WERI-Rb-1 (cell line): ENCODE measurements around the gene RUFY2.

Source experiments
- DNase-seq: peaks from one replicate; pipeline ENCODE4 v3.0.0-alpha.2; 2020
- H3K27ac ChIP-seq: fragments of 250-450 bp; sonication (Bioruptor Pico); 2 replicates; pipeline ENCODE4 v1.5.1; 2020; ENCODE audit warnings: mild to moderate bottlenecking, moderate library complexity
- H3K27me3 ChIP-seq: fragments of 250-450 bp; sonication (Bioruptor Pico); 2 replicates; pipeline ENCODE4 v1.5.1; 2021; ENCODE audit warnings: mild to moderate bottlenecking, low read depth, moderate library complexity; ENCODE audit not compliant: insufficient read depth, severe bottlenecking
- H3K36me3 ChIP-seq: fragments of 250-450 bp; sonication (Bioruptor Pico); 2 replicates; pipeline ENCODE4 v1.5.1; 2020; ENCODE audit warnings: mild to moderate bottlenecking, moderate library complexity
- H3K4me3 ChIP-seq: 2 replicates; pipeline ENCODE4 v1.5.1; 2011; ENCODE audit warnings: low read depth, mild to moderate bottlenecking, control low read depth, low read length
- H3K9me3 ChIP-seq: fragments of 250-450 bp; sonication (Bioruptor Pico); 2 replicates; pipeline ENCODE4 v1.5.1; 2021; ENCODE audit warnings: mild to moderate bottlenecking, moderate library complexity; ENCODE audit not compliant: severe bottlenecking
- CTCF ChIP-seq: IDR thresholded peaks from 2 replicates; pipeline ENCODE4 v1.5.1; 2011; ENCODE audit warnings: low read depth, mild to moderate bottlenecking, control low read depth, inconsistent platforms, low read length

The RUFY2 gene

DNA sequence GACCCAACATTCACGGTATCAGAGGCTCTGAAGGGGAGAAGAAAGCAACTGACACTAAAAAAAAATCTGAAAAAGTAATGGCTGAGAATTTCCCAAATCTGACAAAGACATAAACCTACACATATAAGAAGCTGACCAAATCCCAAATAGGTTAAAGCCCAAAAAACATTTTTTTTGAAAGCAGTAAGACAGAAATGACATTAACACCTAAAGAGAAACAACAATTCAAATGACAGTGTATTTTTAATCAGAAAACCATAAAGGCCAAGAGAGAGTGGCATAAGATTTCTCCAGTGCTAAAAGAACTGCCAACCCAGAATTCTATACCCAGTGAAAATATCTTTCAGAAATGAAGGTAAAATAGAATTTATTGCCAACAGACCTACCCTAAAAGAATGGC, 35.5 kb downstream of the RUFY2 start:
- H3K9me3 ChIP-seq: no peaks in the 10 kb centered on the region
- peaks cover 51% of the 10 kb centered on the region for H3K36me3 ChIP-seq
- H3K27me3 ChIP-seq: no peaks in the 10 kb centered on the region
- H3K4me3 ChIP-seq: no peak overlapping the region
- TF ChIP-seq CTCF: no peak
- DNase-seq: no peak
- no peak overlapping the region for H3K27ac ChIP-seq

GRCh38 chr10:68367121-68367520, 40.0 kb downstream of the RUFY2 start:
- TF ChIP-seq CTCF: no peak
- Histone ChIP-seq H3K9me3 (no peaks in the 10 kb centered on the region), H3K4me3 (no peak overlapping the region), H3K36me3 (peaks cover 33% of the 10 kb centered on the region), H3K27me3 (no peaks in the 10 kb centered on the region), H3K27ac (no peak overlapping the region)
- DNase-seq: no peak

DNA sequence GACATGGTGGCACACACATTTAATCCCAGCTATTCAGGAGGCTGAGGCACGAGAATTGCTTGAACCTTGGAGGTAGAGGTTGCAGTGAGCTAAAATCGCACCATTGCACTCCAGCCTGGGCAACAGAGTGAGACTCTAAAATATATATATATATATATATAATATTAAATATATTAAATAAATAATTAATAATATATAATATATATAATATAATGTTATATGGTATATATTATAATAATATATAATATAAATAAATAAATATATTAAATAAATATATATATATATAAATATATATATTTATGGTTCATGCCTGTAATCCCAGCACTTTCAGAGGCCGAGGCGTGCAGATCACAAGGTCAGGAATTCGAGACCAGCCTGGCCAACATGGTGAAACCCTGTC, 40.5 kb downstream of the RUFY2 start:
- DNase-seq: no peak
- Histone ChIP-seq H3K4me3 (no peak overlapping the region), H3K27ac (no peak overlapping the region), H3K36me3 (peaks cover 32% of the 10 kb centered on the region), H3K27me3 (no peaks in the 10 kb centered on the region), H3K9me3 (no peaks in the 10 kb centered on the region)
- TF ChIP-seq CTCF: no peak

GRCh38 chr10:68365611-68366010, 41.5 kb downstream of the RUFY2 start:
- TF ChIP-seq CTCF: no peak
- DNase-seq: no peak
- no peak overlapping the region for H3K27ac ChIP-seq
- H3K36me3 ChIP-seq: peaks cover 39% of the 10 kb centered on the region
- no peaks in the 10 kb centered on the region for H3K9me3 ChIP-seq
- no peak overlapping the region for H3K4me3 ChIP-seq
- H3K27me3 ChIP-seq: no peaks in the 10 kb centered on the region

- no peaks in the 10 kb centered on the region for H3K27me3 ChIP-seq
- no peak for DNase-seq
- H3K27ac ChIP-seq: no peak overlapping the region
- H3K9me3 ChIP-seq: no peaks in the 10 kb centered on the region
- no peak for TF ChIP-seq CTCF
- no peak overlapping the region for H3K4me3 ChIP-seq
- H3K36me3 ChIP-seq: peaks cover 40% of the 10 kb centered on the region
Measured at GRCh38 chr10:68364101-68364886, 42.8 kb downstream of the RUFY2 start.

DNA sequence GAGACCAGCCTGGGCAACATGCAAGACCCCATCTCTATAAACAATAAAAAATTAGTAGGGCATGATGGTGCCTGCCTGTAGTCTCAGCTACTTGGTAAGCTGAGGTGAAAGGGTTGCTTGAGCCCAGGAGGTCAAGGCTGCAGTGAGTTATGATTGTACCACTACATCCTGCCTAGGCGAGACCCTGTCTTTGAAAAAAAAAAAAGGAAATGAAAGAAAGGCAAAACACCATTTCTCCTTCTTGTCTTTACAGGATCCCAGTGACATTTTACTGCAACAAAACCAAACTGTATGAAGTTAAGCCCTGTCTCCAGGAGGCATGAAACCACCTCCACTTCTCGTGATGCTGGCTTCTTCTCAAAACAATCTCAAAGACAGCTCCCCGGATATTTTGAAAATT, 44.5 kb downstream of the RUFY2 start:
- Histone ChIP-seq H3K4me3 (no peak overlapping the region), H3K9me3 (no peaks in the 10 kb centered on the region), H3K36me3 (peaks cover 56% of the 10 kb centered on the region), H3K27me3 (no peaks in the 10 kb centered on the region), H3K27ac (no peak overlapping the region)
- no peak for TF ChIP-seq CTCF
- DNase-seq: no peak
